ENCODE data around the gene MRTFB.

GRCh38 chr16:14100825-14101224 is 29.7 kb downstream of the MRTFB start:
- TF ChIP-seq, protein P1, sequence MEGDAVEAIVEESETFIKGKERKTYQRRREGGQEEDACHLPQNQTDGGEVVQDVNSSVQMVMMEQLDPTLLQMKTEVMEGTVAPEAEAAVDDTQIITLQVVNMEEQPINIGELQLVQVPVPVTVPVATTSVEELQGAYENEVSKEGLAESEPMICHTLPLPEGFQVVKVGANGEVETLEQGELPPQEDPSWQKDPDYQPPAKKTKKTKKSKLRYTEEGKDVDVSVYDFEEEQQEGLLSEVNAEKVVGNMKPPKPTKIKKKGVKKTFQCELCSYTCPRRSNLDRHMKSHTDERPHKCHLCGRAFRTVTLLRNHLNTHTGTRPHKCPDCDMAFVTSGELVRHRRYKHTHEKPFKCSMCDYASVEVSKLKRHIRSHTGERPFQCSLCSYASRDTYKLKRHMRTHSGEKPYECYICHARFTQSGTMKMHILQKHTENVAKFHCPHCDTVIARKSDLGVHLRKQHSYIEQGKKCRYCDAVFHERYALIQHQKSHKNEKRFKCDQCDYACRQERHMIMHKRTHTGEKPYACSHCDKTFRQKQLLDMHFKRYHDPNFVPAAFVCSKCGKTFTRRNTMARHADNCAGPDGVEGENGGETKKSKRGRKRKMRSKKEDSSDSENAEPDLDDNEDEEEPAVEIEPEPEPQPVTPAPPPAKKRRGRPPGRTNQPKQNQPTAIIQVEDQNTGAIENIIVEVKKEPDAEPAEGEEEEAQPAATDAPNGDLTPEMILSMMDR (conservative IDR thresholded peaks at IDR 0.05; ENCODE audit: low read depth, low read length), result no peak
- TF ChIP-seq EZH2 (IDR thresholded peaks at IDR 0.05; ENCODE audit: low read length, unreplicated experiment), result no peak
